BE2C (cell line): ENCODE results near the gene TTLL11.

Experiments
- DNase-seq: peaks from one replicate; pipeline ENCODE4 v3.0.0-alpha.2; 2020
- H3K27me3 ChIP-seq: fragments of 250-450 bp; sonication (Bioruptor Pico); 2 replicates; pipeline ENCODE4 v1.5.1; 2020; ENCODE audit warnings: mild to moderate bottlenecking
- H3K36me3 ChIP-seq: fragments of 250-450 bp; sonication (Bioruptor Pico); 2 replicates; pipeline ENCODE4 v1.5.1; 2020; ENCODE audit warnings: mild to moderate bottlenecking
- H3K4me1 ChIP-seq: fragments of 250-450 bp; sonication (Bioruptor Pico); 2 replicates; pipeline ENCODE4 v1.5.1; 2020
- H3K4me3 ChIP-seq: 2 replicates; pipeline ENCODE4 v1.5.1; 2011; ENCODE audit warnings: low read depth, low read length
- H3K9me3 ChIP-seq: fragments of 250-450 bp; sonication (Bioruptor Pico); 2 replicates; pipeline ENCODE4 v1.5.1; 2020
- TF ChIP-seq, protein P1 (sequence below): IDR thresholded peaks from 2 replicates; pipeline ENCODE4 v1.5.1; 2012; ENCODE audit warnings: mild to moderate bottlenecking, low read depth, low read length

The TTLL11 gene

DNA sequence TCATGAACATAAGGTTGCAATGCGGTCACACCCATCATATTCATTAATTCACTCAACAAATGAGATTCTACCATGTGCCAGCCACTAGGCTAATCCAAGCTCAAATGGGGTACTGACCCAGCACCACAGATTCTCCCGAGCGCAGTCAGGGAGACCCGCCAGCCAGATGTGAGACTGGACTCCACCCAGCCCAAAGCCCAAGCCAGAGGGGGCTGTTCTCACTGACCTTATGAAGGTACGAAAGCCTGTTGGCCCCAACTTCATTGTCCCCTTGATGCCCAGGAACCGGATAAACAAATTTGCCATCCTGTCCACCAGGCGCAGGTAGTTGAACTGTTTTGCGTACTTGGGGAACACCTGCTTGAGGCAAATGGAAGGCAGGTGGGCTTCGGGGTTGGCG lies 222.8 kb downstream of the TTLL11 start:
- H3K36me3 ChIP-seq = no peaks in the 10 kb centered on the region
- H3K4me3 ChIP-seq = no peak overlapping the region
- H3K27me3 ChIP-seq = no peaks in the 10 kb centered on the region
- no peaks in the 10 kb centered on the region for H3K9me3 ChIP-seq
- TF ChIP-seq, protein P1, sequence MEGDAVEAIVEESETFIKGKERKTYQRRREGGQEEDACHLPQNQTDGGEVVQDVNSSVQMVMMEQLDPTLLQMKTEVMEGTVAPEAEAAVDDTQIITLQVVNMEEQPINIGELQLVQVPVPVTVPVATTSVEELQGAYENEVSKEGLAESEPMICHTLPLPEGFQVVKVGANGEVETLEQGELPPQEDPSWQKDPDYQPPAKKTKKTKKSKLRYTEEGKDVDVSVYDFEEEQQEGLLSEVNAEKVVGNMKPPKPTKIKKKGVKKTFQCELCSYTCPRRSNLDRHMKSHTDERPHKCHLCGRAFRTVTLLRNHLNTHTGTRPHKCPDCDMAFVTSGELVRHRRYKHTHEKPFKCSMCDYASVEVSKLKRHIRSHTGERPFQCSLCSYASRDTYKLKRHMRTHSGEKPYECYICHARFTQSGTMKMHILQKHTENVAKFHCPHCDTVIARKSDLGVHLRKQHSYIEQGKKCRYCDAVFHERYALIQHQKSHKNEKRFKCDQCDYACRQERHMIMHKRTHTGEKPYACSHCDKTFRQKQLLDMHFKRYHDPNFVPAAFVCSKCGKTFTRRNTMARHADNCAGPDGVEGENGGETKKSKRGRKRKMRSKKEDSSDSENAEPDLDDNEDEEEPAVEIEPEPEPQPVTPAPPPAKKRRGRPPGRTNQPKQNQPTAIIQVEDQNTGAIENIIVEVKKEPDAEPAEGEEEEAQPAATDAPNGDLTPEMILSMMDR = no peak
- no peaks in the 10 kb centered on the region for H3K4me1 ChIP-seq
- DNase-seq = no peak

DNA sequence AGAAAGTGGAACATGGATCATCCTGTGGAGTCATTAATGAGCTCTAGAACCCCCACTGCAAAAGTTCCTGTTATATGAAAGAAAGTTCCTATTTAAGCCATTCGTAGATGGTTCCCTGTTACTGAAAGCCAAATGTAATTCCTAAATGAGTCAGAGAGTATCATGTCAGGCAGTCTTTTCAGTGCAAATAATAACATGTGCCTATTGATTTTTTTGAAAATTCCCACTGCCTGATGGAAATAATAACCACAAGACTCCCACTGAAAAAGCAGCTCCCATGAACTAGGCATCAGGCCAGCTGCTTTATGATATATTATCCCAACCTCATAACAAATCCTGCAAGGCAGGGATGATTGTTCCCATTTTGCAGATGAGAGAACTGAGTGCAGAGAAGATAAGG lies 224.5 kb downstream of the TTLL11 start:
- Histone ChIP-seq H3K4me3 (no peak overlapping the region), H3K4me1 (no peaks in the 10 kb centered on the region), H3K27me3 (no peaks in the 10 kb centered on the region), H3K9me3 (no peaks in the 10 kb centered on the region), H3K36me3 (no peaks in the 10 kb centered on the region)
- TF ChIP-seq, protein P1 = no peak
- DNase-seq = no peak

DNA sequence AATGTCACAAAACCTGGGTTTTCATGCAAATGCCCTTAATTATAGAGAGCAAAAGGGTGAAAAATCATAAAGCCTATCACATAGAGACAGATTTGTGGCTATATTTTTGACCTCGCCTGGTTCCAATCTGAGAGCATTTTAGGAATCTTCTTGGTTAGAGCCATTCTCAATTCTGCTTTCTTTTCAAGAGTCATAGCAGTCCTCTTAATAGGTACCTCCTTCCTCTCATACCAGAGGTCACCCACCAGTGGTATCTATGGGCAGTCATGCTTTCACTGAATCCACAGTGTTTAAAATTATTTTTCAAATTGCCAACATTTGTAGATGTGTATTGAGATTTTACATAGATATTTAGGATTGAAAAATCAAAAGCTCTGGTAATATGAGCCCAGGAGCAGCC lies 226.2 kb downstream of the TTLL11 start:
- Histone ChIP-seq H3K4me1 (no peaks in the 10 kb centered on the region), H3K4me3 (no peak overlapping the region), H3K36me3 (no peaks in the 10 kb centered on the region), H3K27me3 (no peaks in the 10 kb centered on the region), H3K9me3 (no peaks in the 10 kb centered on the region)
- DNase-seq = no peak
- TF ChIP-seq, protein P1 = no peak

DNA sequence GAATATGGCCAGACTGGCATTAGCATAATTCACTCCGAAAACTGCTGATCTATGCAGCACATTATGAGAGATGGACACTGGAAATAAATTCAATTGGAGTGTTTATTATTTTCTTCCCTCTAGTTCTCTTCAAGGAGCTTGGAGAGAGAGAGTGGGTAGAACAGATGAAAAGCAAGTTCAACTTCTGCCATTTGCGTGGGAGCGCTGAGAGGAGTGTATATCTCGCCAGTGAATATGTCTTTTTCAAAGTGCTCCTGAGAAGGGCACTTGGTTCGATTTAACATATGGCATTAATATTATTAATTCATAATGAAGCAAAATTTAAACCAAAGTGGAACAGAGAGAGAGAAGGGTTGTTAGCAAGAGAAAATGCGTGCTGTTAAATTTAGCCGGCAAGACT lies 227.2 kb downstream of the TTLL11 start:
- no peaks in the 10 kb centered on the region for H3K9me3 ChIP-seq
- no peak overlapping the region for H3K4me3 ChIP-seq
- H3K36me3 ChIP-seq = no peaks in the 10 kb centered on the region
- TF ChIP-seq, protein P1 = no peak
- H3K27me3 ChIP-seq = no peaks in the 10 kb centered on the region
- H3K4me1 ChIP-seq = no peaks in the 10 kb centered on the region
- no peak for DNase-seq

DNA sequence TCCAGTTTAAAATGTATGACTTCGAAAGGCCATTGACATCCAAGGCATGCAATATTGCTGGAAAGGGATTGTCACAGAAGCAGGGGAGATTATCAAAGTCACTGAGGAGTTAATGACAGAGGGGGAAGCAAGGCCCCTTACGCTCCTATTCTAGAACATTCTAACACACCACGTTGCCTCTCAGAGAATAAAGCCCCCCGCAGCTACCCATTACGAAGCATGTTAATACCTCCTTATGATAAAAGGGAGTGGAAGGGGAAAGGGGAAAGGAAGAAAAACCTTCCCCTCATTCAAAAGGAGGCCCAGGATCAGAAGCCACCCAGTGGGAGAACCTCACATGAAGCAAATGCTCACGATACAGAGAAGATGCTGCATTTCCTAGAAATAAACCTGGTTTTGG lies 228.0 kb downstream of the TTLL11 start:
- Histone ChIP-seq H3K27me3 (no peaks in the 10 kb centered on the region), H3K4me1 (no peaks in the 10 kb centered on the region), H3K9me3 (no peaks in the 10 kb centered on the region; the same call in 1 of the 2 replicates), H3K4me3 (no peak overlapping the region), H3K36me3 (no peaks in the 10 kb centered on the region)
- TF ChIP-seq, protein P1 = no peak
- DNase-seq = no peak

DNA sequence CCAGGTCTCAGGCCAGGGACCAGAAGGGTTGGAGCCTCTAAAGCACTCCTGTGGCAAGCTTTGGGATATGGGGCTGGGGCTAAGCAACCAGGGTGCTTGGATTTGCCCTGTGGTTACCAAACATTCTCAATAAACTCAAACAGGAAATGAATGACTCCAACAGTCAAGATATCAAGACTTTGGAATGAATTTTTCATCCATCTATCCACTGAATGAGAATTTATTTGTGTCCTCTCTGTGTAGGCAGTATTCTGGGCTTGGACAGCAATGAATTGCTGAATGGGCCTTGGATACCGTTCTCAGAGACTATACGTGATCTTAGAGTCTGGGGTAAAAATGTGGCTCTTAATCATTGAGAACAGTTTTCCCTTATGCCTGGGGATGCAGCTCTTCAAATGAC lies 229.2 kb downstream of the TTLL11 start:
- Histone ChIP-seq H3K4me1 (no peaks in the 10 kb centered on the region), H3K4me3 (no peak overlapping the region), H3K36me3 (no peaks in the 10 kb centered on the region), H3K9me3 (no peaks in the 10 kb centered on the region; the same call in 1 of the 2 replicates), H3K27me3 (no peaks in the 10 kb centered on the region)
- TF ChIP-seq, protein P1 = no peak
- DNase-seq = no peak
